Mammary epithelial cell (primary cell): ENCODE results near the gene ZXDA.

ENCODE experiments used
- EZH2 ChIP-seq: IDR thresholded peaks from 2 replicates; pipeline ENCODE4 v1.6.1; 2012; ENCODE audit warnings: low read length, inconsistent platforms, borderline replicate concordance
- TF ChIP-seq, protein P1 (sequence below), 2 donors: IDR thresholded peaks in 1 of 2; conservative IDR thresholded peaks in 1 of 2; 2 replicates each; pipeline ENCODE4 v1.5.1; 2011 to 2012; ENCODE audit warnings: inconsistent platforms in 2 of 2, low read length in 2 of 2, mild to moderate bottlenecking in 2 of 2, control low read depth in 1 of 2, low read depth in 1 of 2; ENCODE audit not compliant: insufficient read depth in 1 of 2; ENCODE audit errors: extremely low read depth in 1 of 2

GRCh38 chrX:57904176-57904880, 5.9 kb downstream of the ZXDA start:
- TF ChIP-seq, protein P1, sequence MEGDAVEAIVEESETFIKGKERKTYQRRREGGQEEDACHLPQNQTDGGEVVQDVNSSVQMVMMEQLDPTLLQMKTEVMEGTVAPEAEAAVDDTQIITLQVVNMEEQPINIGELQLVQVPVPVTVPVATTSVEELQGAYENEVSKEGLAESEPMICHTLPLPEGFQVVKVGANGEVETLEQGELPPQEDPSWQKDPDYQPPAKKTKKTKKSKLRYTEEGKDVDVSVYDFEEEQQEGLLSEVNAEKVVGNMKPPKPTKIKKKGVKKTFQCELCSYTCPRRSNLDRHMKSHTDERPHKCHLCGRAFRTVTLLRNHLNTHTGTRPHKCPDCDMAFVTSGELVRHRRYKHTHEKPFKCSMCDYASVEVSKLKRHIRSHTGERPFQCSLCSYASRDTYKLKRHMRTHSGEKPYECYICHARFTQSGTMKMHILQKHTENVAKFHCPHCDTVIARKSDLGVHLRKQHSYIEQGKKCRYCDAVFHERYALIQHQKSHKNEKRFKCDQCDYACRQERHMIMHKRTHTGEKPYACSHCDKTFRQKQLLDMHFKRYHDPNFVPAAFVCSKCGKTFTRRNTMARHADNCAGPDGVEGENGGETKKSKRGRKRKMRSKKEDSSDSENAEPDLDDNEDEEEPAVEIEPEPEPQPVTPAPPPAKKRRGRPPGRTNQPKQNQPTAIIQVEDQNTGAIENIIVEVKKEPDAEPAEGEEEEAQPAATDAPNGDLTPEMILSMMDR (conservative IDR thresholded peaks at IDR 0.05 in 1 of 2, IDR thresholded peaks at IDR 0.05 in 1 of 2; ENCODE audit: extremely low read depth in 1 of 2, insufficient read depth in 1 of 2, low read depth in 1 of 2, low read length in 2 of 2) = no peak
- no peak for TF ChIP-seq EZH2
